ENCODE results near the gene DMRT2.

DNA sequence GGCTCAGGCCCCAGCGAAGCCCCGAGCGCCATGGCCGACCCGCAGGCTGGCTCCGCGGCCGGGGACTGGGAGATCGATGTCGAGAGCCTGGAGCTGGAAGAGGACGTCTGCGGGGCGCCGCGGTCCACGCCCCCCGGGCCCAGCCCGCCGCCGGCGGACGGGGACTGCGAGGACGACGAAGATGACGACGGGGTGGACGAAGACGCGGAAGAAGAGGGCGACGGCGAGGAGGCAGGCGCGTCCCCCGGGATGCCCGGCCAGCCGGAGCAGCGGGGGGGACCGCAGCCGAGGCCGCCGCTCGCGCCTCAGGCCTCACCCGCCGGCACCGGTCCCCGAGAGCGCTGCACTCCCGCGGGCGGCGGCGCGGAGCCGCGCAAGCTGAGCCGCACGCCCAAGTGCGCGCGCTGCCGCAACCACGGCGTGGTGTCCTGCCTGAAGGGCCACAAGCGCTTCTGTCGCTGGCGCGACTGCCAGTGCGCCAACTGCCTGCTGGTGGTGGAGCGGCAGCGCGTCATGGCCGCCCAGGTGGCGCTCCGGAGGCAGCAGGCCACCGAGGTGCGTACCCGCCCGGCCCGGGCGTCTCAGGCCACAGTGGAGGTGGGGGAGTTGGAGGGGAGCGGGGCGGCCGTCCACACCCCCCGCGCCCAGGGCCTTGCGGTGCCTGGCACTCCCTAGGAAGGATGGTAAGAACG lies 1.6 kb downstream of the DMRT2 start:
- TF ChIP-seq EZH2phosphoT487 (IDR thresholded peaks at IDR 0.05; ENCODE audit: insufficient read depth, low read depth) (no peak), EZH2 (IDR thresholded peaks at IDR 0.05; ENCODE audit: insufficient read depth, poor library complexity, severe bottlenecking) (no peak)
